ENCODE data around the gene STH.

DNA sequence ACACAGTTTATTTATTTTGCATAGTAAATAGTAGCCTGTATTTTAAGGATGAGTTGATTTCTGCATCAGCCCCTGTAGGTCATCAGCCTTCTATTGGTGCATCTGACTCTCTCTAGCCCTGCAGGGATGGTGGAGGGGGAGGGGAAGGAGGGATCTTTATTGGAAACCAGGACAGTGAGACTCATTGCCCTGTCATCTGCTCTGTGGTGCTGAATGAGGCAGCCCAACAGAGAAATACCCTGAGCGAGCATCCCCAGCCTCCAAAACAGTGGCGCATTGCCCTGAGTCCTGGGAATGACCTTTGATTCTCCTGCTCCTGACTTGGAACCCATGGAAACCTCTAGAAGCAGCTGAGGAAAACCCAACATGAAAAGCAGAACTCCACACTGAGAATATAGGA lies 45.5 kb upstream of the STH start:
- TF ChIP-seq, protein P1, sequence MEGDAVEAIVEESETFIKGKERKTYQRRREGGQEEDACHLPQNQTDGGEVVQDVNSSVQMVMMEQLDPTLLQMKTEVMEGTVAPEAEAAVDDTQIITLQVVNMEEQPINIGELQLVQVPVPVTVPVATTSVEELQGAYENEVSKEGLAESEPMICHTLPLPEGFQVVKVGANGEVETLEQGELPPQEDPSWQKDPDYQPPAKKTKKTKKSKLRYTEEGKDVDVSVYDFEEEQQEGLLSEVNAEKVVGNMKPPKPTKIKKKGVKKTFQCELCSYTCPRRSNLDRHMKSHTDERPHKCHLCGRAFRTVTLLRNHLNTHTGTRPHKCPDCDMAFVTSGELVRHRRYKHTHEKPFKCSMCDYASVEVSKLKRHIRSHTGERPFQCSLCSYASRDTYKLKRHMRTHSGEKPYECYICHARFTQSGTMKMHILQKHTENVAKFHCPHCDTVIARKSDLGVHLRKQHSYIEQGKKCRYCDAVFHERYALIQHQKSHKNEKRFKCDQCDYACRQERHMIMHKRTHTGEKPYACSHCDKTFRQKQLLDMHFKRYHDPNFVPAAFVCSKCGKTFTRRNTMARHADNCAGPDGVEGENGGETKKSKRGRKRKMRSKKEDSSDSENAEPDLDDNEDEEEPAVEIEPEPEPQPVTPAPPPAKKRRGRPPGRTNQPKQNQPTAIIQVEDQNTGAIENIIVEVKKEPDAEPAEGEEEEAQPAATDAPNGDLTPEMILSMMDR (IDR thresholded peaks at IDR 0.05), result no peak
- TF ChIP-seq EZH2 (IDR thresholded peaks at IDR 0.05) (no peak), EZH2phosphoT487 (IDR thresholded peaks at IDR 0.05) (no peak)

All from neural progenitor cell (in vitro differentiated cells).